ENCODE measurements around the gene COL1A1.
A peak's percentile ranks its signal among the peaks of the same experiment; 100 is the strongest.

Gene COL1A1

GRCh38 chr17:50144355-50144754 is 57.1 kb downstream of the COL1A1 start:
- TF ChIP-seq CTCF (IDR thresholded peaks at IDR 0.05; ENCODE audit: low read length) (no peak), EZH2 (IDR thresholded peaks at IDR 0.05; ENCODE audit: borderline replicate concordance, low read length) (no peak)
- Histone ChIP-seq H3K4me1 (ENCODE audit: insufficient read depth, low read length, severe bottlenecking) (peaks cover 21% of the 10 kb centered on the region), H3K9me3 (ENCODE audit: low read length) (no peaks in the 10 kb centered on the region), H3K4me2 (ENCODE audit: low read length) (no peak overlapping the region), H3K9ac (ENCODE audit: low read length) (no peak overlapping the region), H3K27me3 (ENCODE audit: insufficient read depth, low read length) (no peaks in the 10 kb centered on the region), H3K9me2 (ENCODE audit: low read depth, low read length) (no peaks in the 10 kb centered on the region), H3K36me3 (ENCODE audit: insufficient read depth, low read length) (peaks cover 59% of the 10 kb centered on the region), H4K20me1 (ENCODE audit: insufficient read depth, low read length) (no peaks in the 10 kb centered on the region), H3K4me3 (ENCODE audit: low read depth, low read length, poor library complexity, severe bottlenecking) (no peak overlapping the region), H3K79me2 (ENCODE audit: insufficient read depth, low read length) (no peaks in the 10 kb centered on the region), H2AFZ (ENCODE audit: low read length) (no peak overlapping the region), H3F3A (ENCODE audit: insufficient read depth, low read length) (no peaks in the 10 kb centered on the region), H3K27ac (ENCODE audit: low read depth, low read length, poor library complexity, severe bottlenecking) (peak overlapping the region; percentile 66)

GRCh38 chr17:50143461-50144176 is 57.8 kb downstream of the COL1A1 start:
- TF ChIP-seq CTCF (IDR thresholded peaks at IDR 0.05; ENCODE audit: low read length) (no peak), EZH2 (IDR thresholded peaks at IDR 0.05; ENCODE audit: borderline replicate concordance, low read length) (no peak)
- H3K9ac ChIP-seq (ENCODE audit: low read length): no peak overlapping the region
- no peaks in the 10 kb centered on the region for H3K79me2 ChIP-seq (ENCODE audit: insufficient read depth, low read length)
- no peaks in the 10 kb centered on the region for H3F3A ChIP-seq (ENCODE audit: insufficient read depth, low read length)
- no peaks in the 10 kb centered on the region for H3K27me3 ChIP-seq (ENCODE audit: insufficient read depth, low read length)
- no peaks in the 10 kb centered on the region for H3K9me3 ChIP-seq (ENCODE audit: low read length)
- no peak overlapping the region for H2AFZ ChIP-seq (ENCODE audit: low read length)
- no peak overlapping the region for H3K4me2 ChIP-seq (ENCODE audit: low read length)
- no peak overlapping the region for H3K27ac ChIP-seq (ENCODE audit: low read depth, low read length, poor library complexity, severe bottlenecking)
- H3K4me1 ChIP-seq (ENCODE audit: insufficient read depth, low read length, severe bottlenecking): peaks cover 21% of the 10 kb centered on the region
- H4K20me1 ChIP-seq (ENCODE audit: insufficient read depth, low read length): no peaks in the 10 kb centered on the region
- peaks cover 67% of the 10 kb centered on the region for H3K36me3 ChIP-seq (ENCODE audit: insufficient read depth, low read length)
- no peak overlapping the region for H3K4me3 ChIP-seq (ENCODE audit: low read depth, low read length, poor library complexity, severe bottlenecking)
- H3K9me2 ChIP-seq (ENCODE audit: low read depth, low read length): no peaks in the 10 kb centered on the region

- Histone ChIP-seq H3K4me2 (ENCODE audit: low read length) (no peak overlapping the region), H3K9me2 (ENCODE audit: low read depth, low read length) (no peaks in the 10 kb centered on the region), H3K79me2 (ENCODE audit: insufficient read depth, low read length) (no peaks in the 10 kb centered on the region), H3K36me3 (ENCODE audit: insufficient read depth, low read length) (peaks cover 85% of the 10 kb centered on the region), H3K4me3 (ENCODE audit: low read depth, low read length, poor library complexity, severe bottlenecking) (no peak overlapping the region), H3K9ac (ENCODE audit: low read length) (no peak overlapping the region), H3K27ac (ENCODE audit: low read depth, low read length, poor library complexity, severe bottlenecking) (no peak overlapping the region), H2AFZ (ENCODE audit: low read length) (no peak overlapping the region), H3K27me3 (ENCODE audit: insufficient read depth, low read length) (no peaks in the 10 kb centered on the region), H3F3A (ENCODE audit: insufficient read depth, low read length) (no peaks in the 10 kb centered on the region), H3K4me1 (ENCODE audit: insufficient read depth, low read length, severe bottlenecking) (peaks cover 5% of the 10 kb centered on the region), H3K9me3 (ENCODE audit: low read length) (no peaks in the 10 kb centered on the region), H4K20me1 (ENCODE audit: insufficient read depth, low read length) (no peaks in the 10 kb centered on the region)
- no peak for TF ChIP-seq CTCF (IDR thresholded peaks at IDR 0.05; ENCODE audit: low read length)
- no peak for TF ChIP-seq EZH2 (IDR thresholded peaks at IDR 0.05; ENCODE audit: borderline replicate concordance, low read length)
Observed at GRCh38 chr17:50141745-50142110, 59.7 kb downstream of the COL1A1 start.

Data from OCI-LY1 (cell line).